GM12801 (cell line): Measurements from ENCODE around the gene RAB3GAP1.

Source experiments
- CTCF ChIP-seq: IDR thresholded peaks from one replicate; pipeline ENCODE4 v1.5.1; 2011; ENCODE audit warnings: control low read depth; ENCODE audit not compliant: insufficient read length; ENCODE audit errors: extremely low read depth

Gene RAB3GAP1

GRCh38 chr2:135162786-135163185 lies 110.7 kb downstream of the RAB3GAP1 start:
- no peak for TF ChIP-seq CTCF

- no peak for TF ChIP-seq CTCF
These were observed 111.2 kb downstream of the RAB3GAP1 start for GRCh38 chr2:135163306-135163705.

GRCh38 chr2:135163901-135164300 lies 111.8 kb downstream of the RAB3GAP1 start:
- TF ChIP-seq CTCF, result no peak

- TF ChIP-seq CTCF, result no peak
These were observed 112.3 kb downstream of the RAB3GAP1 start for GRCh38 chr2:135164431-135164830.

GRCh38 chr2:135167273-135167672 lies 115.2 kb downstream of the RAB3GAP1 start:
- TF ChIP-seq CTCF, result no peak

- TF ChIP-seq CTCF, result no peak
These were observed 116.2 kb downstream of the RAB3GAP1 start for GRCh38 chr2:135168204-135168856.

GRCh38 chr2:135169900-135170753 lies 118.0 kb downstream of the RAB3GAP1 start:
- no peak for TF ChIP-seq CTCF
